NCI-H2081 (cell line): ENCODE data around the gene PCDH9.

Experiments used
- DNase-seq, 2 experiments: peaks; one replicate each; lab custom pipeline; 2025; lab: John Stamatoyannopoulos, UW

Gene PCDH9

GRCh38 chr13:67156723-67157060 lies 73.4 kb downstream of the PCDH9 start:
- DNase-seq: no peak

- no peak for DNase-seq
Measured at GRCh38 chr13:67155898-67156722, 74.0 kb downstream of the PCDH9 start.

- no peak for DNase-seq
Measured at GRCh38 chr13:67152085-67152484, 78.1 kb downstream of the PCDH9 start.

GRCh38 chr13:67151652-67152051 lies 78.5 kb downstream of the PCDH9 start:
- DNase-seq: no peak

DNA sequence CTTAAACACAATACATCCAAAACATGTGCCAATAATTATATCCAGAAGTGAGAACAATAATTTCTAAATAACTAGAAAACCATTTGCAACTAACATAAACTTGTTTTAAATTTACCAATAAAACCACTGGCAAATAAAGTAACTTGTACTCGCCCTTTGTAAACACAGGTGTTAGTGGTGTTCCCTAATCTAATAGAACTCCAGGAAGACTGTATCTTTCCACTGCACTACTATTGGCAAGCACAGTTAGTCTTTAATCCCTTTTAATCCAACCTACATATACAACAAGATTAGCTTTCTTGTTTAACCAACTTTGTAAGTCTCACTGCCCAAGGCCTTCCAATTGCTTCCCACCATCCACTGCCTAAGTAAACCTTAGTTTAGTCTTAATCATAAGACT lies 79.5 kb downstream of the PCDH9 start:
- no peak for DNase-seq

- no peak for DNase-seq
Measured at GRCh38 chr13:67148161-67148571, 82.0 kb downstream of the PCDH9 start.

- DNase-seq: peak in 1 of 2 experiments; percentile 19
Measured at GRCh38 chr13:67147342-67148133, 82.6 kb downstream of the PCDH9 start.

DNA sequence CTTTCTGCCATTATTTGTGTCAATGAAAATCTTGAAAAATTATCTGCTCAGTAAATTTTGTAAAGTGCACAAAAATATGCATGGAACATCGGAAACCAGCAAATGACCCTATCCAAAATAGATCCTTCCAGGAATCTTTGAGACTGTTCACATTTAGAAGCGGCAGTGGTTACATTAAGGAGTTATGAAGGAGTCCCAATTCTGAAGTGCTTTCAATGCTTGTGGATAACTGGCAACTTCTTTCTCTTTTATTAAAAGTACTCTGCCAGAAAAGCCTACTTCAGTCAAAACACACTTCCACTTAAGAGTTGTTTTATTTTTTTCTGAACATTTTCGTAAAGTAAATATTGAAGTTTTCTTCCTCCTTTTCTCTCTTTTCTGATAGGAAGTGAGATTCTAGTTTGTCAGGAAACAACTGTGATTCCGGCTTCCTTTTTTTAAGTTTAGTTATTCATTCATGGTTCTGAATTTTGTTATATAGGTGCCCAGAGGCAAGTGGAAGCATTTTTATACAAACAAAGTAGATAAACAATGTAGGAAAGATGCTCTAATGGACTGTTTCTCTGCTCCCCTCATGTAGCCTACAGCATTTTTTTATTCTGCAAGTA lies 83.5 kb downstream of the PCDH9 start:
- DNase-seq: no peak

DNA sequence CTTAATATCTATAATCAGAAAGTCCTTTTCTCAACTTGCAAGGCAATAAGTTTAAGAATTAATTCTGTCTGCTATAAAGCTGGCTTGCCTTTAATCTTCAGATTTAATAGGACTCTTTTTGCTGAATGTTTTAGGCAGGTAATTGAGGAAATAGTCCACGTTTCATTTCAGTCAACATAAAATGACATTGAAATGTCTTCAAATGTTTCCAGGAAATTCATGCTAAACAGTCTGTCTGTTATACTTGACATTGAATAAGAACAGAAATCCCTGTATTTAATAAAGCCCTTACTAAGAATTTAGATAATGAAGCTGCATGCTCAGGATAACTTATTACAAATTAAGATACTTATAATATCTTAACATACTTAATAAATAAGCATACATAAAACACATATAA lies 84.2 kb downstream of the PCDH9 start:
- no peak for DNase-seq

- no peak for DNase-seq
Measured at GRCh38 chr13:67143544-67144115, 86.5 kb downstream of the PCDH9 start.

- DNase-seq: no peak
Measured at GRCh38 chr13:67140006-67140405, 90.1 kb downstream of the PCDH9 start.

- peak in 1 of 2 experiments; percentile 20 for DNase-seq
Measured at GRCh38 chr13:67139551-67139950, 90.6 kb downstream of the PCDH9 start.

- no peak for DNase-seq
Measured at GRCh38 chr13:67138970-67139369, 91.2 kb downstream of the PCDH9 start.

DNA sequence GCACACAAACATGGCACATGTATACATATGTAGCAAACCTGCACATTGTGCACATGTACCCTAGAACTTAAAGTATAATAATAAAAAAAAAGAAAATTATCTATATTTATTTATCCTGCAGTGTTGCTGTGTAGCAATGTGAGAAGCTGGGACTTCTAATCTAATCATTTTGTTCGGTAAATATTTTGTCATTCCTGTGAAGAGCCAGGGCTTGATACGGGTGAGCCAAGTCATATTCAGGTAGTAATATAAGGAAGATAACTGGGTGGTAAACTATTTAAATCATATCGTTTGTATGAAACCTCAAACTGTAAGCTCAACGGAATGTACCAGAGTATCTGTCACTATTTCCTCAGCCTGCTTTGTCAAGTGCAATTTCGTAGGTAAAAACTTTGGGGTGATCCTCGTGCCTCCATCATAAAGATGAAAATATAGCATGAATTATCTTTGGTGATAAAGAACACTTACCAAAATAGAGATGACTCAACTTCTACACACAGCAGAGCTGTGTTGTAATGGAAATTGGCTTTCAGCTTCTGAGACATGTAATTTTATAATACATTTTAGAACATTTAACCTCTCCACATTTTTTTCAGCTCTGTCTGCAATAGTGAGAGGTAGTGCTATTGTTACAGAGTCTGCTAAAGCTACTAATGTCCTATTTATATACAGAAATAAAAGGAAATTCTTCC lies 92.9 kb downstream of the PCDH9 start:
- no peak for DNase-seq

DNA sequence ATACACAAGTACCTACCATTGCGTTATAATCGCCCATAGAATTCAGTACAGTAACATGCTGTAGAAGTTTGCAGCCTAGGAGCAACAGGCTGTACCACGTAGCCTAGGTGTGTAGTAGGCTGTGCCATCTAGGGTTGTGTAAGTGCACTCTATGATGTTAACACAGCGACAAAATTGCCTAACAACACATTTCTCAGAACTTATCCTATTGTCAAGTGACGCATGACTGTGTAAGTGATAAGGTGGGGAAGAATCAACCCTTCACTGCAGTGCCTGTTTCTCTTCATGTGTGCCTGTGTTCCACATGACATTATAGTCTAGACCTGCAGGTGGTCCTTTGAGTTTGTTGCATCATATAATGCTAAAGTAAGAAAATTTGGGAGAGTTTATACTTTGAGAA lies 94.0 kb downstream of the PCDH9 start:
- DNase-seq: no peak

DNA sequence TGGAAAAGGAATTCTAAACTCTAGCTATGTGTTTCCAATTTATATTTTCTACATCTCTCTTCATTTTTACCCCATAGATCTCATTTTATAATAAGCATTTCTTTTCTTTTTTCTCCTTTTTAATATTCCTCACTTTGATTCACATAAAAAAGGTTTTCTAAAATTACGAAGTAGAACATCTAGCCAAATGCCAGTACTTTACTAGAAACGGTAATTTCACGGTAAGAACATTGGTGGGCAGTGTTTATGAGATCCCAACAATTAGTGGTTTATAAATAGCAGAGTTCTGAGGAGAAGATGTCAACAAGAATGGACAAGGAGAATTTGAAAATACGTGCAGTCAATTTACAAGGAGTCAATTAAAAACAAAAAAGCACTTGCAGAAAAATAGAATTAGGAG lies 94.8 kb downstream of the PCDH9 start:
- DNase-seq: no peak

DNA sequence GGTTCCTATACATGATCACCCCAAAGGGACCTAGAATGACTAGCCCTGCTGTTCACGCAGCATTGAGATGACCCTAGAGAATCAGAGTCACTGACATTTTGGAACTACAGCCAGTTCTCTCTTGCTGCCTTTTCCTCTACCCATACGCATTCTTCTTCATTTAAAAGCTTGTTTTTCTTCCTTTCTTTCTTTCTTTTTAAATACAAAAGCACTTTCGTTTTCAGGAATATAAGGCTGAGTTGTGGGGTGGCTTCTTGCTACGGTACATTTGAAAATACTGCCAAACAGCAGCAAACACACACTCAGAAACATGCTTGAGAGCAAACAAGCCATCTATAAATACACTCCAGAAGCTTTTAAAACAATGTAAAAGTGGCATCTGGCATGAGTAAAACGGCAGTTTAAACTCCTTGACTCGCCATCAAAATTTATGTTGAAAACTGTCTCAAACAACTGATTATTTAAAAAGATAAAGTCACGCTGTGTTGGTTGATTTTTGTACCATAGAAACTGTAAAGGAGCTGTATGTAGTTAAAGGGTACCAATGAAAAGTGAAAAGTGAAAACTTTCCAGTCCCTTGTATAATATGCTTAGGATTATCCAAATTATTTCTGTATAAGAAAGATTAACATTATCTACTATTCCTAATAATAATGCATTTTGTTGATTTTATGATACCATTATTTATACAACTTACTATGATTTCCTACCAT lies 95.6 kb downstream of the PCDH9 start:
- peak in 1 of 2 experiments; percentile 31 for DNase-seq

DNA sequence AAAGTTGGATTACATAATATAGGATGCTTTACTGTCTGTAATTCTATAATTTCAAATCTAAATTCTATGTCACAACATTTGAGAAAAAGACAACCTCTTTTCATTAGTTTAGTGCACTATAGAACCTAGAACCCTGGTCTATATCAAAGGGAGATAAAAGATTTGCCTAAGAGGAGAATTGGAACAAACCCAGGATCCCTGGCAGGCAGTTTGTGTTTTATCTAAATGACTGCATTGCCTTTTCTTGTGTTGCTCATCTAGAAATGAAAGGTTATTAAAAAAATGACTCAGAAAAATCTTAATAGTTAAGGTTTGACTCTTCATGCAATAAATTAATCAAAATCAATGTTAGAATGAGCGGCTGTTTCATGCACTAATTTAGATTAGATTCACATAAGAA lies 96.7 kb downstream of the PCDH9 start:
- no peak for DNase-seq

- DNase-seq: no peak
Measured at GRCh38 chr13:67131393-67131792, 98.7 kb downstream of the PCDH9 start.

DNA sequence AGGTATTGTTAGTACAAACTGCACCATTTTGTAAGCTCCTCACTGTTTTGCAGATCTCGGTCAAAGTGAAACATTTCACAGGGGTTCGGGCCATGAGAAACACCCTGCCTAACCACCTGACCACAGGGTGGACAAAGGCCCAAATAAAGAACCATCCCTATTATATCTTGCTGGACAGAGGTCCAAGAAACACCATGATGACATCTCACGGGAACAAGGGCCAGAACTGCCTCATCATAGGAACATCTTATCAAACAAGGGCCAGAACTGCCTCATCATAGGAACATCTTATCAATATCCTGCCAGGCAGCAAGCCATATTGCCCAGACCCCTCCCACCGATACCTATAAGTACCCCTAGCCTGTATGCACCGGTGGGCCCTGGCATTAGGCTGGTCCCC lies 99.7 kb downstream of the PCDH9 start:
- DNase-seq: no peak

DNA sequence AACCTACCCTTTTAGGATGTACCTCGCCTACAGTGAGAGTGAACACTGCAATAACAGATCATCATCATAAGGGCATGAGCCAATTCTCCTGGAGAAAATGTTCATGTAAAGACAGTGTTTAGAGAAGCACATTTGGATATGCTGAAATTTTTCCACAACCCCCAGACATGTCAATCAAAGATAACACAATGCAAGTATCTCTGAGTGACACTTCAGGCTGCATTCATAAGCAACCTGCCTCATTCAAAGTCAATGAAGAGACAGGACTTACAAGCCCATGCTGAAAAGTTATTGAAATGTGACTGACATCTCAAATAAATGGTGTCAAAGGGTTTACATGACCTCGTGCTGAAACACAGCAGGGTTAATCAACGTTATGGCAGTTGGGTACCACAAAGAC lies 102.0 kb downstream of the PCDH9 start:
- no peak for DNase-seq
